ENCODE results near the gene AUNIP. TPM values are rescaled to one million over a fixed set of nuclear protein-coding genes. Genes with fewer than 3 reads are reported as not detected.

Gene AUNIP
- total and polyA plus RNA-seq, 2 donors (not counting 3 experiments of a cell fraction or from before 2014, with no cell fraction given), result 1.8 to 4.5 TPM

- intact Hi-C loops (cut with micrococcal nuclease), result no loop called here
- no peak for TF ChIP-seq JUN (IDR thresholded peaks at IDR 0.05; ENCODE audit: borderline replicate concordance, insufficient read depth, insufficient read length, low read depth)
These were observed 30.8 kb downstream of the AUNIP start for GRCh38 chr1:25828491-25828890.

GRCh38 chr1:25826571-25826970 lies 32.7 kb downstream of the AUNIP start:
- no peaks in the 10 kb centered on the region for H3K27me3 ChIP-seq (ENCODE audit: control insufficient read depth in 2 of 2, insufficient read depth in 2 of 2, low read length in 2 of 2)
- CTCF ChIA-PET, result no interaction called here
- POLR2A ChIA-PET, result no interaction called here
- BruUV-seq (replicated peaks), result no TSS peak
- no peak overlapping the region for H3K4me3 ChIP-seq (replicated peaks in 1 of 3; ENCODE audit: insufficient read depth in 1 of 3, low read depth in 1 of 3, low read length in 3 of 3)
- no peak overlapping the region for H3K4me2 ChIP-seq (ENCODE audit: insufficient read depth, low read length)
- H2AFZ ChIP-seq (ENCODE audit: low read depth, low read length), result no peak overlapping the region
- TF ChIP-seq CTCF (IDR thresholded peaks at IDR 0.05; ENCODE audit: extremely low read depth in 1 of 2, insufficient read depth in 1 of 2, low read depth in 1 of 2, low read length in 2 of 2), result no peak
- TF ChIP-seq MYC (IDR thresholded peaks at IDR 0.05; ENCODE audit: low read depth, low read length), result no peak
- TF ChIP-seq GATA2 (IDR thresholded peaks at IDR 0.05; ENCODE audit: insufficient read depth, insufficient read length, low read depth, low read length), result no peak
- TF ChIP-seq JUN (IDR thresholded peaks at IDR 0.05; ENCODE audit: borderline replicate concordance, insufficient read depth, insufficient read length, low read depth), result no peak
- no peak for TF ChIP-seq POLR2A (IDR thresholded peaks at IDR 0.05; ENCODE audit: low read depth, low read length)
- no peak for TF ChIP-seq POLR2AphosphoS5 (IDR thresholded peaks at IDR 0.05; ENCODE audit: insufficient read depth, low read depth, low read length)
- no peak for TF ChIP-seq FOS (IDR thresholded peaks at IDR 0.05; ENCODE audit: borderline replicate concordance, insufficient read depth, low read length)
- no peak for TF ChIP-seq EZH2 (IDR thresholded peaks at IDR 0.05; ENCODE audit: borderline replicate concordance, low read depth, low read length, severe bottlenecking)
- no peak for TF ChIP-seq MAX (IDR thresholded peaks at IDR 0.05; ENCODE audit: insufficient read depth, insufficient read length)
- H3K4me1 ChIP-seq (ENCODE audit: control insufficient read depth, extremely low read depth, insufficient read depth, low read length), result peaks cover 4% of the 10 kb centered on the region
- H3K36me3 ChIP-seq (ENCODE audit: control insufficient read depth in 2 of 2, extremely low read depth in 1 of 2, insufficient read depth in 2 of 2, low read length in 2 of 2), result peaks cover 8 to 26% of the 10 kb centered on the region in 2 experiments
- dilution Hi-C loops (cut with MboI; ENCODE audit: extremely low pct_ligation_motif_present, low sequenced_read_pairs), result no loop called here
- H3K27ac ChIP-seq (ENCODE audit: insufficient read depth, low read depth, low read length), result no peak overlapping the region
- DNase-seq (ENCODE audit: low read depth, low spot score) (no peak), FAIRE-seq (no peak)
- H3K79me2 ChIP-seq (ENCODE audit: control insufficient read depth, insufficient read depth, low read length), result peaks cover 2% of the 10 kb centered on the region
- H3K9me3 ChIP-seq (replicated peaks; ENCODE audit: control insufficient read depth, insufficient read depth, low read length), result no peaks in the 10 kb centered on the region
- H3K9ac ChIP-seq (replicated peaks; ENCODE audit: extremely low read depth, insufficient read depth, low read length), result no peak overlapping the region
- no peaks in the 10 kb centered on the region for H4K20me1 ChIP-seq (replicated peaks; ENCODE audit: control insufficient read depth, extremely low read depth, insufficient read depth, low read length)
- no peaks in the 10 kb centered on the region for H3K9me1 ChIP-seq (replicated peaks; ENCODE audit: control insufficient read depth, extremely low read depth, insufficient read depth, low read length)
- intact Hi-C loops (cut with micrococcal nuclease), result no loop called here

More at GRCh38 chr1:25828491-25828890, 30.8 kb downstream of the AUNIP start:
- no peak overlapping the region for H3K4me3 ChIP-seq (replicated peaks in 1 of 3; ENCODE audit: insufficient read depth in 1 of 3, low read depth in 1 of 3, low read length in 3 of 3)
- H3K79me2 ChIP-seq (ENCODE audit: control insufficient read depth, insufficient read depth, low read length), result no peaks in the 10 kb centered on the region
- peaks cover 5% of the 10 kb centered on the region for H3K4me1 ChIP-seq (ENCODE audit: control insufficient read depth, extremely low read depth, insufficient read depth, low read length)
- H3K9me3 ChIP-seq (replicated peaks; ENCODE audit: control insufficient read depth, insufficient read depth, low read length), result no peaks in the 10 kb centered on the region
- H4K20me1 ChIP-seq (replicated peaks; ENCODE audit: control insufficient read depth, extremely low read depth, insufficient read depth, low read length), result no peaks in the 10 kb centered on the region
- H3K36me3 ChIP-seq (ENCODE audit: control insufficient read depth in 2 of 2, extremely low read depth in 1 of 2, insufficient read depth in 2 of 2, low read length in 2 of 2), result peaks cover 8 to 34% of the 10 kb centered on the region in 2 experiments
- no TSS peak for BruUV-seq (replicated peaks)
- dilution Hi-C loops (cut with MboI; ENCODE audit: extremely low pct_ligation_motif_present, low sequenced_read_pairs), result no loop called here
- FAIRE-seq (no peak), DNase-seq (ENCODE audit: low read depth, low spot score) (no peak)
- no peaks in the 10 kb centered on the region for H3K9me1 ChIP-seq (replicated peaks; ENCODE audit: control insufficient read depth, extremely low read depth, insufficient read depth, low read length)
- no peak overlapping the region for H3K27ac ChIP-seq (ENCODE audit: insufficient read depth, low read depth, low read length)
- POLR2A ChIA-PET, result interaction anchor here (0.6 kb wide), 1 partner anchor 24 kb away, joined by 3 read pairs; no protein-coding TSS in a partner anchor
- CTCF ChIA-PET, result interaction anchor here (3.0 kb wide), 1 partner anchor 13 kb away, joined by 12 read pairs; no protein-coding TSS in a partner anchor
- no peak overlapping the region for H2AFZ ChIP-seq (ENCODE audit: low read depth, low read length)
- H3K9ac ChIP-seq (replicated peaks; ENCODE audit: extremely low read depth, insufficient read depth, low read length), result no peak overlapping the region
- H3K27me3 ChIP-seq (ENCODE audit: control insufficient read depth in 2 of 2, insufficient read depth in 2 of 2, low read length in 2 of 2), result no peaks in the 10 kb centered on the region
- no peak overlapping the region for H3K4me2 ChIP-seq (ENCODE audit: insufficient read depth, low read length)
